OCI-LY1 (cell line): ENCODE measurements around the gene ENG.

ENCODE experiments used
- CTCF ChIP-seq: fragments of 200-600 bp; sonication (generic), shearing (Covaris generic); IDR thresholded peaks from 2 replicates; pipeline ENCODE4 v1.5.1; 2017; ENCODE audit warnings: mild to moderate bottlenecking, antibody characterized with exemption, low read length, moderate library complexity, mixed read lengths
- EZH2 ChIP-seq: fragments of 200-600 bp; sonication (generic), shearing (Covaris generic); IDR thresholded peaks from 2 replicates; pipeline ENCODE4 v1.8.0; 2017; ENCODE audit warnings: borderline replicate concordance, mixed run types, mild to moderate bottlenecking, antibody characterized with exemption, low read length, moderate library complexity, mixed read lengths

- no peak for TF ChIP-seq EZH2
- TF ChIP-seq CTCF, result no peak
Measured at GRCh38 chr9:127846443-127847177, 7.8 kb downstream of the ENG start.
